Measurements from ENCODE around the gene RABAC1. TPM values are rescaled to one million over a fixed set of nuclear protein-coding genes. Genes with fewer than 3 reads are reported as not detected.

Gene RABAC1
- total and polyA plus RNA-seq, 7 donors: 128 to 255 (median 170) TPM

DNA sequence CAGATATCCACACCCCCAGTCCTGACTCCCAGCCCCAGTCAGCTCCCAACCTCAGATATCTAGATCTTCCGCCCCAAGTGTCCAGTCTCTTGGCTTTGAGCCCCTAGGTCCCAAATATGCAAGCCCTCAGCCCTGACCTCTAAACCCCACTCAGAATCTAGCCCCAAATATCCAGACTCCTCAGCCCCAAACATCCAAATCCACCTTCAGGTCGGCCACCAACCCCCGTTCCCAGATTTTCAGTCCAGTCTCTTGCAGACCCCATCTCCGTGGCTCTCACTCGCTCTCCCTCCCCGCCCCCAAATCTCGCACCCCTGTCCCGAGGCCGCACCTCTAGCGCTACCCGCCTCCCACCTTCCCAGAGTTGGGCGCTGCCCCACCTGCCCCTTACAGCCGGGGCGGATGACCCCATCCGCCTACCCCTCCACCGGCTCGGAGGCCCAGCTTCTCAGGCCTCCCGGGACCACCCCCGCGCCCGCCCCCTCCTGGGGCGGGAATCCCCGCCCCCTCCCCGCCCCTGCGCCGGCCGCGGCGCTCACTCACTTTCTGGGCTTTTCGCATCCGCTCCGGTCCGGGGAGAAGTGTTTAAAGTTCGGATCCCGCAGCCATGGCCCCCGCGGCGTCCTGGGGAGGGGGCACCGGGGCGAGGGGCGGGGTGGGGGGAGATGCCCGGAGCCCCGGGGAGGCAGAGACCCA, 31.5 kb downstream of the RABAC1 start:
- intact Hi-C loops (cut with DNase I): no loop called here
- no peak for DNase-seq
- no peaks in the 10 kb centered on the region for H3K36me3 ChIP-seq
- H3K4me3 ChIP-seq: peak overlapping the region in 3 of 4 donors; percentile 20 to 41 (median 41)
- TF ChIP-seq POLR2A (IDR thresholded peaks at IDR 0.05) (no peak), EP300 (IDR thresholded peaks at IDR 0.05) (no peak), POLR2AphosphoS5 (IDR thresholded peaks at IDR 0.05) (no peak)
- TF ChIP-seq, protein P1, sequence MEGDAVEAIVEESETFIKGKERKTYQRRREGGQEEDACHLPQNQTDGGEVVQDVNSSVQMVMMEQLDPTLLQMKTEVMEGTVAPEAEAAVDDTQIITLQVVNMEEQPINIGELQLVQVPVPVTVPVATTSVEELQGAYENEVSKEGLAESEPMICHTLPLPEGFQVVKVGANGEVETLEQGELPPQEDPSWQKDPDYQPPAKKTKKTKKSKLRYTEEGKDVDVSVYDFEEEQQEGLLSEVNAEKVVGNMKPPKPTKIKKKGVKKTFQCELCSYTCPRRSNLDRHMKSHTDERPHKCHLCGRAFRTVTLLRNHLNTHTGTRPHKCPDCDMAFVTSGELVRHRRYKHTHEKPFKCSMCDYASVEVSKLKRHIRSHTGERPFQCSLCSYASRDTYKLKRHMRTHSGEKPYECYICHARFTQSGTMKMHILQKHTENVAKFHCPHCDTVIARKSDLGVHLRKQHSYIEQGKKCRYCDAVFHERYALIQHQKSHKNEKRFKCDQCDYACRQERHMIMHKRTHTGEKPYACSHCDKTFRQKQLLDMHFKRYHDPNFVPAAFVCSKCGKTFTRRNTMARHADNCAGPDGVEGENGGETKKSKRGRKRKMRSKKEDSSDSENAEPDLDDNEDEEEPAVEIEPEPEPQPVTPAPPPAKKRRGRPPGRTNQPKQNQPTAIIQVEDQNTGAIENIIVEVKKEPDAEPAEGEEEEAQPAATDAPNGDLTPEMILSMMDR (IDR thresholded peaks at IDR 0.05): no peak
- peaks cover 0 to 21% (median 18%) of the 10 kb centered on the region in 4 donors for H3K4me1 ChIP-seq
- H3K27ac ChIP-seq: no peak overlapping the region
- no peaks in the 10 kb centered on the region for H3K9me3 ChIP-seq
- H3K27me3 ChIP-seq: peaks cover 77 to 99% (median 98%) of the 10 kb centered on the region in 3 donors
- 8 to 9% methylated on average over 43 of the region's 43 CpGs for WGBS, 2 donors

DNA sequence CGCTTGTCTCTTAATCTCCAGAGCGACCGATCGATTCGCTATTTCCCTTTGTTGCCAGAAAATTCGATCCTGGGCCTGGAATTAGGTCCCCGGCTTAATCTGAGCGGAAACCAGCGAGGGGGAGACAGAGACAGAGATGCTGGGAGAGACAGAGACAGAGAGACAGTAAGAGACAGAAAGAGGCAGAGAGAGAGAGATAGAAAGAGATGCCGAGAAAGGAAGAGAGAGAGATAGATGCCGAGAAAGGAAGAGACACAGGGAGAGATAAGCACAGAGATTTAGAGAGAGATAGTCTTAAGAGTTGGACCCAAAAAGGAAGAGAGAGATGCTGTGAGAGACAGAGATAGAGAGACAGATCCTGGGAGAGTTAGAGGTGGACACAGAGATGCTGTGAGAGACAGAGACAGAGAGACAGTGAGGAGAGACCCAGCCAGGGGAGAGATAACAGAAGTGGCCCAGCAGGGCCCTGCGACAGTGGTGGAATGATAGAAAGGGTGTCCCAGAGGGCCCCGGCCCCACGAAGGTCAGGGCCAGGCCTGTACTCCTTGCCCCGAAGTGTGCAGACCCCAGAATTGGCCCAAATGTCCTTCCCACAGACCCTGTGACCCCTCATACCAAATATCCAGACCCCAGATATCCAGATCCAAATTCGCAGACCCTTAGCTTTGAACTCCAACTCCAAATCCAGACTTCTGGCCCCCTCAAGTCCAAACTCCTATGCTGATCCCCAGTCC, 32.2 kb downstream of the RABAC1 start:
- WGBS, 2 donors: 69 to 84% methylated on average over 16 of the region's 16 CpGs
- no peak for TF ChIP-seq POLR2A (IDR thresholded peaks at IDR 0.05)
- TF ChIP-seq, protein P1 (IDR thresholded peaks at IDR 0.05): no peak
- no peak for TF ChIP-seq EP300 (IDR thresholded peaks at IDR 0.05)
- TF ChIP-seq POLR2AphosphoS5 (IDR thresholded peaks at IDR 0.05): no peak
- Histone ChIP-seq H3K4me3 (no peak overlapping the region), H3K27ac (no peak overlapping the region), H3K27me3 (peaks cover 82 to 99% (median 98%) of the 10 kb centered on the region in 3 donors), H3K4me1 (peaks cover 0 to 21% (median 18%) of the 10 kb centered on the region in 4 donors), H3K36me3 (no peaks in the 10 kb centered on the region), H3K9me3 (no peaks in the 10 kb centered on the region)
- DNase-seq: no peak
- intact Hi-C loops (cut with DNase I): no loop called here

DNA sequence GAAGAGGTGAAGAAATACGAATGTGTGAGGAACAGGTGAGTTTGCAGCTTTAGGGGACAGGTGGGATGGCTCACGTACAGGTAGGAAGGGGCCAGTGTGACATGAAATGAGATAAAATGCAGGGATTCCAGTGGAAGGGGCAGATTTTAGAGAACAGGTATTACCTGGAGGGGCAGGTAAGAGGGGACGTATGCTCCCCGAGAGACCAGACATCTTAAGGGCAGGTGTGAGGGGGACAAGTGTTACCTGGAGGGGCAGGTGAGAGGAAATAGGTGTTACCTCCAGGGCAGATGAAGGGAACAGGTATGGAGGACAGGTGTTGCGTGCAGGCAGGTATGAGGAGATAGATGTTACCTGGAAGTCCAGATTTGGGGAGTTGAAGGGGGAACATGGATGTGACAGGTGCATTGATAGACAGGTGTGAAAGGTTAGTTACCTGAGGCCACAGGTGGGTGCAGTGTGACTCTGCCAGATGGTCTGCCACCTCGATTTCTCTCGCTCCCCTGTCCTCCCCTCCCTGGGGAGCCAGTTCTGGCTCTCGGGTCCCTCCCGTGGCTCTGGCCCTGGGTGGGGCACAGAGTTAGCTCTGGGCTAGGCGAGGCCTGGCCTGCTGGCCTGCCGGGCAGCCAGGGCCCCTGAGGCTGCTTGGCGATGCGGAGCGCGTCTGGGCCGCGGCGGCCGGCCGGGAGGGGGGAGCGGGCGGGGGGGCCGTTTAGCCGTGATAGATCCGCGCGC, 32.9 kb downstream of the RABAC1 start:
- intact Hi-C loops (cut with DNase I): no loop called here
- no peak for DNase-seq
- Histone ChIP-seq H3K27ac (no peak overlapping the region), H3K9me3 (no peaks in the 10 kb centered on the region), H3K4me1 (peaks cover 0 to 21% (median 18%) of the 10 kb centered on the region in 4 donors), H3K27me3 (peaks cover 85 to 99% (median 98%) of the 10 kb centered on the region in 3 donors), H3K4me3 (no peak overlapping the region), H3K36me3 (no peaks in the 10 kb centered on the region)
- 55 to 59% methylated on average over 27 of the region's 27 CpGs for WGBS, 2 donors
- TF ChIP-seq POLR2AphosphoS5 (IDR thresholded peaks at IDR 0.05) (no peak), EP300 (IDR thresholded peaks at IDR 0.05) (no peak), POLR2A (IDR thresholded peaks at IDR 0.05) (no peak)
- TF ChIP-seq, protein P1 (IDR thresholded peaks at IDR 0.05): no peak

DNA sequence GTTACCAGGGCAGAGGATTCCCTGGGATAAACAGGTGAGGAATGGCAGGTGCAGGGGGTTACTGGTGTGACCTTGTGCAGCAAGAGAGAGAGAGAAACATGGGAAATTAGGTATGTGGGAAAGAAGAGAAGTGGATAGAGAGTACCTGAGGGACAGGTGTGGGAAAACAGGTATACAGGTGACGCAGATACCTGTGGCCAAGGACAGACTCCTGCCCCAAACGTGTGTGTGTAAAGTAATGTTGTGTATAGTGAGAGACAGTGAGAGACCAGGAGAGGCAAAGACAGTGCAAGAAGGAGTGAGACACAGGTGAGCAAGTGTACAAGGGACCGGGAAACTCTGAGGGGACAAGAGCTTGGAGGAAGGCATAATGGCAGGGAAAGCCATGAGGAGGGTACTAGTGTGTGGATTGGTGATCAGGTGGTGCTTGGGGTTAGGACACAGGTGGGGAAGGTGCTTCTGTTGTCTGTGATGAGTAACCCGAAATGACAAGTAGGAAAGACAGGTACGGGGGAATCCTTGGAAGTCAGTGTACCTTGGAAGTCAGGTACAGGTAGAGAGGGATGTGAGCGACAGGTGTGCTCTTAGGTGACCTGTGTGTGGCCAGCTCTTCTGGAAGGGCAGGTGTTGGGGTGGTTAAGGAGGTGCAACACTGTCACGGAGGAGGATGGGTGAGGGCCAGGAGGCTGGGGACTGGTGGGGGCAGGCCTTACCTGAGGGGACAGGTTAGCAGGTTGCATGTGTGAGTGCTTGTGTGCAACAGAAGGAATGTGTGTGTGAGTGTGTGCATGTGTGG, 33.7 kb downstream of the RABAC1 start:
- Histone ChIP-seq H3K27me3 (peaks cover 82 to 99% (median 98%) of the 10 kb centered on the region in 3 donors), H3K9me3 (no peaks in the 10 kb centered on the region), H3K36me3 (no peaks in the 10 kb centered on the region), H3K27ac (no peak overlapping the region), H3K4me3 (no peak overlapping the region), H3K4me1 (peaks cover 0 to 21% (median 18%) of the 10 kb centered on the region in 4 donors)
- TF ChIP-seq POLR2AphosphoS5 (IDR thresholded peaks at IDR 0.05) (no peak), EP300 (IDR thresholded peaks at IDR 0.05) (no peak), POLR2A (IDR thresholded peaks at IDR 0.05) (no peak)
- TF ChIP-seq, protein P1 (IDR thresholded peaks at IDR 0.05): no peak
- WGBS, 2 donors: 66 to 72% methylated on average over 7 of the region's 7 CpGs
- intact Hi-C loops (cut with DNase I): no loop called here
- DNase-seq: no peak

Measured in sigmoid colon (tissue), 7 donors.